T-helper 1 cell (primary cell): ENCODE results near the gene MMP19.
"Not testable (repeated sequence)": the region's sequence is repeated elsewhere in the genome, so short reads cannot be mapped to it uniquely, and the experiment has no call there.

ENCODE experiments used
- DNase-seq, 5 donors: peaks; one replicate each; pipeline ENCODE4 v3.0.0-alpha.2; 2012 to 2020
- total RNA-seq, 4 donors: gene quantifications; one replicate each; lab custom pipeline; 2026; lab: John Stamatoyannopoulos, UW

Gene MMP19
- 0 to 0.15 (median 0) reads per million in 4 donors for total RNA-seq

DNA sequence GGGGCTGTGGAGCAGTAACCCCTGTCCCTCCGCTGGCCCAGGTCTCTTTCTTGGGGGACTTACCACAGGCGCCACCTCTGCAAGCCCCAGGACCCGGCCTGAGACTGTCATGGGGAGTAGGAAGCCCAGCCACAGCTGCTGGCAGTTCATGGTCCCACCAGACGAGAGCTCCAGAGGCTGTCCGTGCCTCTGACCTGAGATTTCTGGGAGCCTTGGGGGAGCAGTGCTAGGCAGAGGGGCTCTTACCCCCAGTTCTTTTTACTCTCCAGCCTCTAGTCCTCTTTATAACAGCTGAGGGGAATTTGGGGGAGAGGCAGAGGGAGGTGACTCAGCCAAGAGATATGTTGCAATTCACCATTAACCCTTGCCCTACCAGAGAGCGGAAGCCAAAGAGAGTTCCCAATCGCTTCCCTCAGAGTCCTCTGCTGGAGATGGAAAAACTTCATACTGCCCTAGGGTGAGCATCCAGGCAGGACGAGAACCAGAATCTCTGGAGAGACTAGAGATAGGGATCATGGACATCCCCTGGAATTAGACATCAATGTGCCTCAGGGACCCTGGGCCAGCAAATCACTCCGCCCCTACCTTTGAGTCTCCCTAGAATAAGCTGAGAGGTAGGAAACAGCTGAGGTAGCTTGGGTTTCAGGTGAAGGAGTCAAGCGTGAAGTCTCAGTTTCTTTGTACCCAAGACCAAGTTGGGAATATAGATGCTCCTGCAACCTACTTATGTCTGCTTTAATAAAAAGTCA, at the start of gene MMP19:
MMP19 (minus strand) TSS at position 256 of the 749 bp plus-strand sequence; CDS start at position 150, 106 bp downstream.
- DNase-seq, result no peak

DNA sequence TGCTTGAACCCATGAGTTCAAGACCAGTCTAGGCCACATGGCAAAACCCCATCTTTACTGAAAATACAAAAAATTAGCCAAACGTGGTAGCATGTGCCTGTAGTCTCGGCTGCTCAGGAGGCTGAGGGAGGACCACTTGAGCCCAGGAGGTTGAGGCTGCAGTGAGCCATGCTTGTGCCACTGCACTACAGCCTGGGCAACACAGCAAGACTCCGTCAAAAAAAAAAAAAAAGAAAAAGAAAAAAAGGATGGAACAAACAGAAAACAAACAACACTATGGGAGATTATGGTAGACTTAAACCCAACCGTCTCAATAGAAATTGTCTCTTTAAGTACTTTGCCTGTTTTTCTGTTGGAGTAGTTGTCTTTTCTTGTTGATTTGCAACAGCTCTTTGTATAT, 48.6 kb upstream of the MMP19 start:
- no peak for DNase-seq

- no peak for DNase-seq
Observed at GRCh38 chr12:55885113-55885512, 42.4 kb upstream of the MMP19 start.

DNA sequence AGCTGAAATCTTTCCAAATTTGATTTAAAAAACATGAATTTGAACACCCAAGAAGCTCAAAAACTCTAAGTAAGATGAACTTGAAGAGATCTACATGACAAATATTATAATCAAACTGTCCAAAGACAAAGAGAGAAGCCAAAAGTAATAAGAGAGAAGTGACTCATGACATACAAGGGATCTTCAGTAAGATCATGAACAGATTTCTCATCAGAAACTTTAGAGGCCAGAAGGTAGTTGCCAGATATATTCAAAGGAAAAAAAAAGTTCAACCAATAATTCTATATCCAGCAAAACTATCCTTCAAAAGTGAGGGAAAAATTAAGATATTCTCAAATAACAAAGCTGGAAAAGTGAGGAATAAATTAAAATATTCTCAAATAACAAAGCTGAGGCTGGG, 35.1 kb upstream of the MMP19 start:
- DNase-seq, result no peak

GRCh38 chr12:55875704-55876467, 33.1 kb upstream of the MMP19 start:
- no peak for DNase-seq

DNA sequence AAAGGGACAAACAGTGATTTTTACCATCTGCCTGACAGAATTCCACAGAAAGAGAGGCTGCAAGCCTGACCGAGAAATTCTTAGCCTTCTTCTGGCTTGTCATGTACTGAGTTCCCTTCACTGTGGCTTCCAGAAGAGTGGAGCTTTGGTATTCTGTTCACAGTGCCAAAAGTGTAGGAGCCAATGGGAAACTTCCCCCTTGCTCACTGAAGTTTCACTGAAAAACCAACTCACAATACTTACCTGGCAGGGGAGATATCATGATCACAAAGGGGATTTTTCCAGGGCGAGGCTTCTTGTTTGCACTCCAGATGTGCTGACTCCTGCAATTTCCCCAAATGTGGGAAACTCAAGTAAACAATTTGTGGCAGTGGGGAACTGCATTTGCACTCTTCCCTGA, 31.7 kb upstream of the MMP19 start:
- DNase-seq, result no peak

DNA sequence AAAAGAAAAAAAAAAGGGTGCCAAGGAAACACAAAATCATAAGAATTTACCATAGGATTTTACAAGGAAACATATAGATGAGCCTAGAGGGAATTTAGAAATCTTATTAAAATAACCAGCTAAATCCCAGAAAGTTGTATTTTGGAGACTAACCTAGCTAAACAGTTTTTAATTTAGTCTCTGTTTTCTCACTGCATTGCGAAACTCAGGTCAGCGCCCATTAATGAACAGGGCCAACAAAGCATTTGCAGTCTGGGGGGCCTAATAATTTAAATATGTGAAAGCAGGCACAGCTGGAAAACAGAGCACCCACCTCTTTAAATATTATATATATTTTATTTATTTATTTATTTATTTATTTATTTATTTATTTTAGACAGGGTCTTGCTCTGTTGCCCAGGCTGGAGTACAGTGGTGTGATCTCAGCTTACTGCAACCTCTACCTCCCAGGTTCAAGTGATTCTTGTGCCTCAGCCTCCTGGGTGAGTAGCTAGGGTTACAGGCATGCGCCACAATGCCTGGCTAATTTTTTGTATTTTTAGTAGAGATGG, 23.8 kb upstream of the MMP19 start:
- not testable (repeated sequence) for DNase-seq

DNA sequence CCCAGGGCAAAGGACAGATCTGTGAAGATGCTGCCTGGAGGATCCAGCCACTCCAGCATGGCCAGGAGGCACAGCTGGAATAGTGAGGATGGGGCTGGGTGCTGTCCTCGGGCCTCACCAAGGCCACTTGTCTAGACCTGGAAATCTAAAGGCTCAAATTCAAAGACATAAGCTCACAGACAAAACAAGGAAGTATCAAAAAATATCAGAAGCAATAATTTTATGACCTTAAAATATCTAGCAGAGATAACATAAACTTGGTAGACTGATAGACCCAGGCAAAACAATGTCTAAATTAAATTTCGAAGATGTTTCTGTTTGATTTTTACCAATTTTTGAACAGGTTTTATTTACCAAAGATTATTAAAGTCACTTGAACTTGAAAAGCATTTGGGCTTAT, 22.6 kb upstream of the MMP19 start:
- DNase-seq, result no peak

DNA sequence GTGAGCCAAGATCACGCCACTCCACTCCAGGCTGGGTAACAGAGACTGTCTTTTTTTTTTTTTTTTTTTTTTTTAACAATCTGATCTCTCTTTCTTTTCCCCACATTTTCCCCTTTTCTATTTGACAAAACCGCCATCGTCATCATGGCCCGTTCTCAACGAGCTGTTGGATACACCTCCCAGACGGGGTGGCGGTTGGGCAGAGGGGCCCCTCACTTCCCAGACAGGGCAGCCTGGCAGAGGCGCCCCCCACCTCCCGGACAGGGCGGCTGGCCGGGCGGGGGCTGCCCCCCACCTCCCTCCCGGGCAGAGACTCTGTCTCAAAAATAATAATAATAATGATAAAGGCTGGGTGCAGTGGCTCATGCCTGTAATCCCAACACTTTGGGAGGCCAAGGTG, 20.2 kb upstream of the MMP19 start:
- DNase-seq, result not testable (repeated sequence)

- no peak for DNase-seq
Observed at GRCh38 chr12:55862286-55862685, 19.6 kb upstream of the MMP19 start.

DNA sequence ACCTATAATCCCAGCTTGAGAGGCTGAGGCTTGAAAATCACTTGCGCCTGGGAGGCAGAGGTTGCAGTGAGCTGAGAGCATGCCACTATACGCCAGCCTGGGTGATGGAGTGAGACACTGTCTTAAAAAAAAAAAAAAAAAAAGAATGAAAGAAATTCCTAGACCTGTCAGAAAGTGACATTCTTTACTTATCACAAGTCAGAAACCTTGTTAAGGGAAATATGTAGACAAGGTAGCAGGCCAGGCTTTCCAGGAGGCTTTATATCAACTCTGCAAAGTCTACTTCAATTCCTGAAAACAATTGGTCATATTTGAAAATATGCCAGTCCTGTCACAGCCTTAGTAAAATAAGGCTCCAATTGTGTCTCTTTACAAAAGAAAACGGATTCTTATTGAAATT, 19.1 kb upstream of the MMP19 start:
- no peak for DNase-seq

- DNase-seq, result no peak
Observed at GRCh38 chr12:55861396-55861795, 18.7 kb upstream of the MMP19 start.

DNA sequence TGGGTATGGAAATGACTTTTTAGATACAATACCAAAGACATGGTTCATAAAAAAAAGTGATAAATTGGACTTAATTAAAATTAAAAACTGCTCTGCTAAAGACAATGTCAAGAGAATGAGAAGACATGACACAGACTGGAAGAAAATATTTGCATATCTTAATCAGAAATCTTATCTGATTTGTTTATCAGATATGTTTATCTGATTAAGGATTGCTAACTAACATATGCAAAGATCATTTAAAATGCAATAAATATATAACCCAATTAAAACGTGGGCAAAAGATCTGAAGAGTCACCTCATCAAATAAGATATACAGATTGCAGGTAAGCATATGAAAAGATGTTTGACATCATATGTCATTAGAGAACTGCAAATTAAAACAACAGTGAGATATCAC, 10.0 kb upstream of the MMP19 start:
- no peak for DNase-seq

GRCh38 chr12:55850893-55851292, 8.2 kb upstream of the MMP19 start:
- DNase-seq, result no peak

DNA sequence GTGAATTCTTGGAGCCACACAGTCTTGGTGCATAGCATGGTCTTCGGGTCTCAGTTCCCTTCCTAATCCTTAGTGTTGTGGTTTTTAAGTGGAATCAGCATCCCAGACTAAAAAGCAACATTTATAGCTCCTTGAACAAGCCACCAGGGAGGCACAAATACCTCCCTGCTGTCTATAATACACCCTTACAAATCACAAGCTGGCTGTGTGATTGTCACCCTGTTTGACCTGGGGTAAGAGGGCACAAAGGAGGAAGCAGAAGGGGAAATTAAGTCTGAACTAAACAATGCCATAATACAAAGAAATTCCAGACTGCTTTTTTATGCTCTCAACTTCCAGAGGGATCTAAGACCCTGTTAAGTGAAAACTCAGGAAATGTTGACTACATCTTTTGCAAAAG, 7.7 kb upstream of the MMP19 start:
- no peak for DNase-seq

DNA sequence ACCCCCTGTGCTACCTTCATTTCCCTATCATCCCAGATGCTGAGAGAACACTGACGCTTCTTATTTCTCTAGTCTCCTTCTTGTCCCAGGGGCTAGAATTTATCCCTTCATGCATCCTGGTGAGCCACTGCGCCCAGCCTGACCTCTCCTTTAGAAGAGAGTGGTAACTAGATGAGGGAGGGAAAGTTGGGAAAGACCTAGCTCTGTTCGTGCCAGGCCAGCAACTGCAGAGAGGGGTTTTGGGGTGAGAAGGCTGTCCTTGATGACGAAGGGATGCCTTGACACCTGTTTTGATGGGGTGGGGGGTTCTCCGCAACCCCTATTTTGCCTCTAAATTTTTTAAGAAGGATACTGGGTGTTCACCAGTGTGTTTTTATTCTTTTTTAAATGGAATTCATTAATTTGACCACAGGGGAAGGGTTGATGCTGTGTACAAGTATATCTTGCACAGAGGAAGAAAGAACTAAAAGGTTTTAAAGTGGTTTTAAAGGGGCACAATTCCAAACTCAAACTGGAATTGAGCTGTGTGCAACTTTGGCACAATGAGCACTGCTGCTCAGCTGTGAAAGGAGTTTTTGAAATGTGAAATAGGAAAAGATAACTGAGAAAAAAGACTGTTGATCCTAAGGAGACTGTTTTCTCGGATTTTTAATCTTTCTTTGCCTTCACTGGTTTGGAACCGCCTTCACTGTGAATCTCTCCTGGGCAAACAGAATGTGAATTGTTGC, 7.0 kb upstream of the MMP19 start:
- DNase-seq, result no peak

DNA sequence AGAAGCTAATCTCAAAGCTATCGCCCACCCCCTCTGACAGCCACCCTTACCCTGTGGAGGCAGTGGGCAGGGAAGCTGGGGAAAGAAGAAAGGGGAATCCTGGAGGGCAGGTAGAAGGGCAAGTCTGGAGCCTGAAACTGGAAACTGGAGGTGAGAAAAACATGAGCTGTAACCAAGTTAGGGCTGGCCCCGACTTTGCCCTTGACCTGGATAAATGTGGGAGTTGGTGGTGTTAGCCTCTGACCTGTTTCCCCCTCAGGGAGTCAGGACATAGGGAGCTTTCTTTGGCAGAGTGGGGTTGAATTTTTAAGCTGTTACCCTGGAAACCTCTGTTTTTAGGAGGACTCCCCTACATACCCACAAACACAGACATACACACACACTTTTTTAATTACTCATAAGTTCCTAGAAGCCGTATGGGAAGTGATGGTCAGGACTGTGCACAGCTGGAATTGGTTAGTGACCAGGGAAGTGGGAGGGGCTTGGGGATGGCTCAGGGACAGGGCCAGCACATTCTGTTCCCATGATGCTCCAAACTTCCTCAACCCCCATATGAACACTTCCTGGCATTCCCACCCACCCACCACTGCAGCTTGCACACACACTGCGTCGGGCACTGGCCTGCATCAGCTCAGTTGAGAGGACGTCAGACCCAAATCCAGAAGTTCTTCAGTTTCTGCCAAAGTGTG, 5.0 kb upstream of the MMP19 start:
- DNase-seq, result no peak

DNA sequence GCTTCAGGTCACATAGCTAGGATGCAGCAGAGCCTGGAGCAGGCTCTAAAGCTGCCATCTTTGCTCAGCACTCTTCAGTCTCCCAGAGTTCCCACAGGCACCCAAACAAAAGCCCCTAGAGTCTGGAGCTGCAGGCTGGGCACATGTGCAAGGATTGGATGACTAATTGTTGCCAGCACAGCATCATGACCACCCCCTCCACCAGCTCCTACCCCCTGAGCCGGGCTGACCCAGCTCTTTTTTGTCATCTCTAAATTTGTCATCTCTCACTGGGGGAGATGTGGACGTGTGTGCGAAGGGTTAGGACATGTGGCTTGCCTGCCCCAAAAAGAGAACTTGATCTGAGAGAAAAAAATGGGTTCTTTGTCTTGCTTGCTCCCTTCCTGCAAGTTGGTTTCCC, 4.3 kb upstream of the MMP19 start:
- no peak for DNase-seq

DNA sequence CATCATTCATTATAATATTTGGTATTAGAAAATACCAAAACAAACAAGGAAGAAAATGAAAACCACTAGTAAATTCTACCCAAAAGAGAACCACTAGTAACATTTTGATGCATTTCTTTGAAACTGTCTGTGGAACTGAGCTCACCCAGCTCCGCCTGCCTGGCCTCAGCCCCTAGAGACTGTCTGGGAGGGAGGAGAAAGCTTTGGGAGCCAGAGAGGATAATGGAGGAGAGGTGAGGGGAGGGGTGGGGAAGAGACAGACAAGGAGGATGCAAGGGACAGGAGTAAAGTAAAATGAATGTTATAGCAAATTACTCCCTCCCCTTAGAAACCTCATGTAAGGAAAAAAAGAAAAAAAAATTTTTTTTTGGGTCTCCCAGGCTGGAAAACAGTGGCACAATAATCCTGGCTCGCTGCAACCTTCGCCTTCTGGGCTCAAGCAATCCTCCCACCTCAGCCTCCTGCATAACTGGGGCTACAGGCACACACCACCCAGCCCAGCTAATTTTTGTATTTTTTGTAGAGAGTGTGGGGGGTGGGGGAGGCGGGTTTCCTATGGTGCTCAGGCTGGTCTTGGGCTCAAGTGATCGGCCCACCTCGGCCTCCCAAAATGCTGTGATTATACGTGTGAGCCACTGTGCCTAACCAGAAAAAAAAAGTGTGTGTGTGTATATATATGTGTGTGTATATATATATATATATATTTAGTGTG, 3.2 kb upstream of the MMP19 start:
- DNase-seq, result no peak

DNA sequence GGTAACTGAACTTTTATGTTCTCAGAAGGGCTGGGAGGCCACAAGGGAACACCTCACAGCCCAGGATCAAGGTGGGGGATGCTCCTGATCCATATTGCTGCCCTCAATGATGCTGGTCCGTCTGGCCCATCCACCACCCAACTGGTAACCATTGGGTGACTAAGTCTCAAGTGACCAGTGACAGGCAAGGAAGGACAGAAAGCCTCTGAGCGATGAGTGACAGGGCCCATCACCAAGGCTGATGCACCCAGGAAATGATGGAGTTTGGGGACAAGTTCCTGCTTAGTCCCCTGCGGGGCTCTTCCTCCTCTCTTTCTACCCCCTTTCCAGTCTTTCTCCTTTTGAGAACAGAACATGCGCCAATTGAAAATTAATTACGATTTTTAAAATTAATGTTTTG, 2.6 kb upstream of the MMP19 start:
- no peak for DNase-seq

- DNase-seq, result no peak
Observed at GRCh38 chr12:55844961-55845360, 2.2 kb upstream of the MMP19 start.

DNA sequence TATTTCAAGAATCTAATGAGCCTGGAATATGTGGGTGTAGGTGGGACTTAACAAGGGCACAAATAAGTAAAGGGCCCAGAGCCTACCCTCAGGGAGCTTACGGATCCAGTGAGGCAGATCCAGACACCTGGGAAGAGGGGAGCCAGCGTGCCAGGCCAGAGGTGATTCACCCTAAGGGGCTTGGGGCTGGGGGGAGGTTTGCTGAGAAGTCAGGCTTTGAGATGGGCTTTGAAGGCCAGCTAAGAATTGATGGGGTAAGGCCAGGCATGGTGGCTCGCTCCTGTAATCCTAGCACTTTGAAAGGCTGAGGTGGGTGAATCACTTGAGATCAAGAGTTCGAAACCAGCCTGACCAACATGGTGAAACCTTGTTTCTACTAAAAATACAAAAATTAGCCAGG, 695 bp upstream of the MMP19 start:
- no peak for DNase-seq
